ENCODE measurements around the gene PCDHGB3. TPM values are rescaled to one million over a fixed set of nuclear protein-coding genes. Genes with fewer than 3 reads are reported as not detected.
"Not testable (repeated sequence)": the region's sequence is repeated elsewhere in the genome, so short reads cannot be mapped to it uniquely, and the experiment has no call there.

Gene PCDHGB3
- total RNA-seq, 1 donor from 2014 or later, result 7.6 TPM

DNA sequence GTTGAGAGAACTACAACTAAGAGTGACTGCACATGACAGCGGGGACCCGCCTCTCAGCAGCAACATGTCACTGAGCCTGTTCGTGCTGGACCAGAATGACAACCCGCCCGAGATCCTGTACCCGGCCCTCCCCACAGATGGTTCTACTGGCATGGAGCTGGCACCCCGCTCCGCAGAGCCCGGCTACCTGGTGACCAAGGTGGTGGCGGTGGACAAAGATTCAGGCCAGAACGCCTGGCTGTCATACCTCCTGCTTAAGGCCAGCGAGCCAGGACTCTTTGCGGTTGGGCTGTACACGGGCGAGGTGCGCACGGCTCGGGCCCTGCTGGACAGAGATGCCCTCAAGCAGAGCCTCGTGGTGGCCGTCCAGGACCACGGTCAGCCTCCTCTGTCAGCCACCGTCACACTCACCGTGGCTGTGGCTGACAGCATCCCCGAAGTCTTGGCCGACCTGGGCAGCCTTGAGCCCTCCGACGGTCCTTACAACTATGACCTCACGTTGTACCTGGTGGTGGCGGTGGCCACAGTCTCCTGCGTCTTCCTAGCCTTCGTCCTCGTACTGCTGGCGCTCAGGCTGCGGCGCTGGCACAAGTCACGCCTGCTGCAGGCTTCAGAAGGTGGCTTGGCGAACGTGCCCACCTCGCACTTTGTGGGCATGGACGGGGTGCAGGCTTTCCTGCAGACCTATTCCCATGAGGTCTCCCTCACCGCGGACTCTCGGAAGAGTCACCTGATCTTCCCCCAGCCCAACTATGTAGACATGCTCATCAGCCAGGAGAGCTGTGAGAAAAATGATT is 14.6 kb downstream of the PCDHGB3 start:
- intact Hi-C loops (cut with DNase I), result no loop called here
- no peak for ATAC-seq (ENCODE audit: poor library complexity)
- no peak for DNase-seq

DNA sequence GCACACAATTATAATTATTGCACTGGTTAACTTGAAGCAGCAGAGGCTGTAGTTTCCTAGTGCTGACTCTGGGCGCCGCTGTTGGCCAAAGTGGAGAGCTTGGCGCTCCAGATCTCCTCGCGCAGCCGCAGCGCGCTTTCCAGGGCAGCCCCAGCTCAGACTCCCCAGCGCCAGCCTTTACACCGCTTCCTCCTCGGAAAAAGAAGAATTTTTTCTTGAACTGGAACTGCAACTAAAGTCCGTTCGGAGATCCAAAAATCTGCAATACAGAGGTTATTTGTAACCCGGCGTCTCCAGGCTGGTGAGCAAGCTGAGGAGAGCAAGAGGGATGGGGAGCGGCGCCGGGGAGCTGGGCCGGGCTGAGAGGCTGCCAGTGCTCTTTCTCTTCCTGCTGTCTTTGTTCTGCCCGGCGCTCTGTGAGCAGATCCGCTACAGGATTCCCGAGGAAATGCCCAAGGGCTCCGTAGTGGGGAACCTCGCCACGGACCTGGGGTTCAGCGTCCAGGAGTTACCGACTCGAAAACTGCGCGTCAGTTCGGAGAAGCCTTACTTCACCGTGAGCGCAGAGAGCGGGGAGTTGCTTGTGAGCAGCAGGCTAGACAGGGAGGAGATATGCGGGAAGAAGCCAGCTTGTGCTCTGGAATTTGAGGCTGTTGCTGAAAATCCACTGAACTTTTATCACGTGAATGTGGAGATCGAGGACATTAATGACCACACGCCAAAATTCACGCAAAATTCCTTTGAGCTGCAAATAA is 17.7 kb downstream of the PCDHGB3 start, which contains the start of gene PCDHGB4:
Gene PCDHGB4 (plus strand): TSS at position 142 of the 755 bp plus-strand sequence. CDS start 187 bp downstream, at position 329.
- DNase-seq; intact Hi-C loops (cut with DNase I): not testable (repeated sequence)
- peak; percentile 90 for ATAC-seq (ENCODE audit: poor library complexity)

DNA sequence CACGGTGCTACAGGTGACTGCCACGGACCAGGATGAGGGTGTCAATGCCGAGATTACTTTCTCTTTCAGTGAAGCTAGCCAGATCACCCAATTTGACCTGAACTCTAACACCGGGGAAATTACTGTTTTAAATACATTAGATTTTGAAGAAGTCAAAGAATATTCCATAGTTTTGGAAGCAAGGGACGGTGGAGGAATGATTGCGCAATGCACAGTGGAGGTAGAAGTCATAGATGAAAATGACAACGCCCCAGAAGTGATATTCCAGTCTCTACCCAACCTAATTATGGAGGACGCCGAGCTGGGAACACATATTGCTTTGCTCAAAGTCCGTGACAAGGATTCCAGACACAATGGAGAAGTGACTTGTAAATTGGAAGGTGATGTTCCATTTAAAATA is 18.6 kb downstream of the PCDHGB3 start:
- DNase-seq (no peak), ATAC-seq (ENCODE audit: poor library complexity) (no peak)
- intact Hi-C loops (cut with DNase I), result no loop called here

DNA sequence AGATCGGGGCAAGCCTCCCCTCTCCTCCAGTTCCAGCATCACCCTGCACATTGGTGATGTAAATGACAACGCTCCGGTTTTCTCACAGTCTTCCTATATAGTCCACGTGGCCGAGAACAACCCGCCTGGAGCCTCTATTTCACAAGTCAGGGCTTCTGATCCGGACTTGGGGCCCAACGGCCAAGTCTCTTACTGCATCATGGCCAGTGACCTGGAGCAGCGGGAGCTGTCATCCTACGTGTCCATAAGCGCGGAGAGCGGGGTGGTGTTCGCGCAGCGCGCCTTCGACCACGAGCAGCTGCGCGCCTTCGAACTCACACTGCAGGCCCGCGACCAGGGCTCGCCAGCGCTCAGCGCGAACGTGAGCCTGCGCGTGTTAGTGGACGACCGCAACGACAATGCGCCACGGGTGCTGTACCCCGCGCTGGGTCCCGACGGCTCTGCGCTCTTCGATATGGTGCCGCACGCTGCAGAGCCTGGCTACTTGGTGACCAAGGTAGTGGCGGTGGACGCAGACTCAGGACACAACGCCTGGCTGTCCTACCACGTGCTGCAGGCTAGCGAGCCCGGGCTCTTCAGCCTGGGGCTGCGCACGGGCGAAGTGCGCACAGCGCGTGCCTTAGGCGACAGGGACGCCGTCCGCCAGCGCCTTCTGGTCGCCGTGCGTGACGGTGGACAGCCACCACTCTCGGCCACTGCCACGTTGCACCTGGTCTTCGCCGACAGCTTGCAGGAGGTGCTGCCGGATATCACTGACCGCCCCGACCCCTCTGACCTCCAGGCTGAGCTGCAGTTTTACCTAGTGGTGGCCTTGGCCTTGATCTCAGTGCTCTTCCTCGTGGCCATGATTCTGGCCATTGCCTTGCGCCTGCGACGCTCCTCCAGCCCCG is 19.4 kb downstream of the PCDHGB3 start:
- ATAC-seq (ENCODE audit: poor library complexity), result no peak
- intact Hi-C loops (cut with DNase I), result no loop called here
- no peak for DNase-seq

DNA sequence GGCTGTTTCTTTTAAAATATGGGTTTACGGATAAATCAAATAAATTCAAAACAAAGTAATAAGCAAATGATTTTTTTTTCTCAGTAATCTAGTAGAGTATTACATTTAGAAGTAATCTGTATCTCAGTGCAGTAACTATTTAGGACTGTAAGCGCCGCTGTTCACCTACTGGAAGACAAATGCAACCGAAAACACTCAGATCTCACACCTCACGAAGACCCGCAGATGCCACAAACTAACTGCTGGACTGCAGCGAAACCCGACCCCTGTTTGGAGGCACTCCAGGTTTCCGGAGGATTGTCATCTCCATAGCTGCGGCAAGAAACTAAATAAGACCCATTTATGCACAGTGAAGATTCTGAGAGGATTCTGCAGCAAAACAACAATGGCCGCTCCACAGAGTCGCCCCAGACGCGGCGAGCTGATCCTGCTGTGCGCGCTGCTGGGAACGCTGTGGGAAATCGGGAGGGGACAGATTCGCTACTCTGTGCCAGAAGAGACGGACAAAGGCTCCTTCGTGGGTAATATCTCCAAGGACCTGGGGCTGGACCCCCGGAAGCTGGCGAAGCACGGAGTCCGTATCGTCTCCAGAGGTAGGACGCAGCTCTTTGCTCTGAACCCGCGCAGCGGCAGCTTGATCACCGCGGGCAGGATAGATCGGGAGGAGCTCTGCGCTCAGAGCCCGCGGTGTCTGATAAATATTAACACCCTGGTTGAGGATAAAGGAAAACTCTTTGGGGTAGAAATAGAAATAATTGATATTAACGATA is 22.6 kb downstream of the PCDHGB3 start, which contains the start of gene PCDHGA8:
Gene PCDHGA8 (plus strand): TSS at position 205 of the 770 bp plus-strand sequence. CDS start 181 bp downstream, at position 386.
- DNase-seq (no peak), ATAC-seq (ENCODE audit: poor library complexity) (no peak)
- intact Hi-C loops (cut with DNase I), result no loop called here

DNA sequence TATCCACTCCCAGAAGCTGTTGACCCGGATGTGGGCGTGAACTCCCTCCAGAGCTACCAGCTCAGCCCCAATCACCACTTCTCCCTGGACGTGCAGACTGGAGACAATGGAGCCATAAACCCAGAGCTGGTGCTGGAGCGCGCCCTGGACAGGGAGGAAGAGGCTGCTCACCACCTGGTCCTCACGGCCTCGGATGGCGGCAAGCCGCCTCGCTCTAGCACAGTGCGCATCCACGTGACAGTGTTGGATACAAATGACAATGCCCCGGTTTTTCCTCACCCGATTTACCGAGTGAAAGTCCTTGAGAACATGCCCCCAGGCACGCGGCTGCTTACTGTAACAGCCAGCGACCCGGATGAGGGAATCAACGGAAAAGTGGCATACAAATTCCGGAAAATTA is 23.2 kb downstream of the PCDHGB3 start:
- DNase-seq (no peak), ATAC-seq (ENCODE audit: poor library complexity) (no peak)
- intact Hi-C loops (cut with DNase I), result no loop called here

DNA sequence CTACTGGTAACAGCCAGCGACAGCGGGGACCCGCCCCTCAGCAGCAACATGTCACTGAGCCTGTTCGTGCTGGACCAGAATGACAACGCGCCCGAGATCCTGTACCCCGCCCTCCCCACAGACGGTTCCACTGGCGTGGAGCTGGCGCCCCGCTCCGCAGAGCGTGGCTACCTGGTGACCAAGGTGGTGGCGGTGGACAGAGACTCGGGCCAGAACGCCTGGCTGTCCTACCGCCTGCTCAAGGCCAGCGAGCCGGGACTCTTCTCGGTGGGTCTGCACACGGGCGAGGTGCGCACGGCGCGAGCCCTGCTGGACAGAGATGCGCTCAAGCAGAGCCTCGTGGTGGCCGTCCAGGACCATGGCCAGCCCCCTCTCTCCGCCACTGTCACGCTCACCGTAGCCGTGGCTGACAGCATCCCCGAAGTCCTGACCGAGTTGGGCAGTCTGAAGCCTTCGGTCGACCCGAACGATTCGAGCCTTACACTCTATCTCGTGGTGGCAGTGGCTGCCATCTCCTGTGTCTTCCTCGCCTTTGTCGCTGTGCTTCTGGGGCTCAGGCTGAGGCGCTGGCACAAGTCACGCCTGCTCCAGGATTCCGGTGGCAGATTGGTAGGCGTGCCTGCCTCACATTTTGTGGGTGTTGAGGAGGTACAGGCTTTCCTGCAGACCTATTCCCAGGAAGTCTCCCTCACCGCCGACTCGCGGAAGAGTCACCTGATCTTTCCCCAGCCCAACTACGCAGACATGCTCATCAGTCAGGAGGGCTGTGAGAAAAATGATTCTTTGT is 24.6 kb downstream of the PCDHGB3 start:
- ATAC-seq (ENCODE audit: poor library complexity); DNase-seq; intact Hi-C loops (cut with DNase I): not testable (repeated sequence)

DNA sequence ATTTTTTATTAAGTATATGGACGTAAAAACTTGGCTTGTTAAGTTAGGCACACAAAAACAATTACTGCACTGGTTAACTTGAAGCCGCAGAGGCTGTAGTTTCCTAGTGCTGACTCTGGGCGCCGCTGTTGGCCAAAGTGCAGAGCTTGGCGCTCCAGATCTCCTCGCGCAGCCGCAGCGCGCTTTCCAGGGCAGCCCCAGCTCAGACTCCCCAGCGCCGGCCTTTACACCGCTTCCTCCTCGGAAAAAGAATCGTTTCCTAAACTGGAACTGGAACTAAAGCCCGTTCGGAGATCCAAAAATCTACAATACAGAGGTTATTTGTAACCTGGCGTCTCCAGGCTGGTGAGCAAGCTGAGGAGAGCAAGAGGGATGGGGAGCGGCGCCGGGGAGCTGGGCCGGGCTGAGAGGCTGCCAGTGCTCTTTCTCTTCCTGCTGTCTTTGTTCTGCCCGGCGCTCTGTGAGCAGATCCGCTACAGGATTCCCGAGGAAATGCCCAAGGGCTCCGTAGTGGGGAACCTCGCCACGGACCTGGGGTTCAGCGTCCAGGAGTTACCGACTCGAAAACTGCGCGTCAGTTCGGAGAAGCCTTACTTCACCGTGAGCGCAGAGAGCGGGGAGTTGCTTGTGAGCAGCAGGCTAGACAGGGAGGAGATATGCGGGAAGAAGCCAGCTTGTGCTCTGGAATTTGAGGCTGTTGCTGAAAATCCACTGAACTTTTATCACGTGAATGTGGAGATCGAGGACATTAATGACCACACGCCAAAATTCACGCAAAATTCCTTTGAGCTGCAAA is 27.9 kb downstream of the PCDHGB3 start, which contains the start of gene PCDHGB5:
Gene PCDHGB5 (plus strand): TSS at position 192 of the 796 bp plus-strand sequence. CDS start 181 bp downstream, at position 373.
- ATAC-seq (ENCODE audit: poor library complexity), result peak; percentile 93
- intact Hi-C loops (cut with DNase I); DNase-seq: not testable (repeated sequence)

DNA sequence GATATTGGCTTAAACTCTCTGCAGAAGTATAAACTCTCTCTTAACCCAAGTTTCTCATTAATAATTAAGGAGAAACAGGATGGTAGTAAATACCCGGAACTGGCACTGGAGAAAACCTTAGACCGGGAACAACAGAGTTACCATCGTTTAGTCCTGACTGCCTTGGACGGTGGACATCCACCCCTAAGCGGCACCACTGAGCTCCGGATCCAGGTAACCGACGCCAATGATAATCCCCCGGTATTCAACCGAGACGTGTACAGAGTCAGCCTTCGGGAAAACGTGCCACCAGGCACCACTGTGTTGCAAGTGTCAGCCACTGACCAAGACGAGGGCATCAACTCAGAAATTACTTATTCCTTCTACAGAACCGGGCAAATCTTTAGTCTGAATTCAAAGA is 28.6 kb downstream of the PCDHGB3 start:
- DNase-seq (no peak), ATAC-seq (ENCODE audit: poor library complexity) (peak; percentile 37)
- intact Hi-C loops (cut with DNase I), result no loop called here

DNA sequence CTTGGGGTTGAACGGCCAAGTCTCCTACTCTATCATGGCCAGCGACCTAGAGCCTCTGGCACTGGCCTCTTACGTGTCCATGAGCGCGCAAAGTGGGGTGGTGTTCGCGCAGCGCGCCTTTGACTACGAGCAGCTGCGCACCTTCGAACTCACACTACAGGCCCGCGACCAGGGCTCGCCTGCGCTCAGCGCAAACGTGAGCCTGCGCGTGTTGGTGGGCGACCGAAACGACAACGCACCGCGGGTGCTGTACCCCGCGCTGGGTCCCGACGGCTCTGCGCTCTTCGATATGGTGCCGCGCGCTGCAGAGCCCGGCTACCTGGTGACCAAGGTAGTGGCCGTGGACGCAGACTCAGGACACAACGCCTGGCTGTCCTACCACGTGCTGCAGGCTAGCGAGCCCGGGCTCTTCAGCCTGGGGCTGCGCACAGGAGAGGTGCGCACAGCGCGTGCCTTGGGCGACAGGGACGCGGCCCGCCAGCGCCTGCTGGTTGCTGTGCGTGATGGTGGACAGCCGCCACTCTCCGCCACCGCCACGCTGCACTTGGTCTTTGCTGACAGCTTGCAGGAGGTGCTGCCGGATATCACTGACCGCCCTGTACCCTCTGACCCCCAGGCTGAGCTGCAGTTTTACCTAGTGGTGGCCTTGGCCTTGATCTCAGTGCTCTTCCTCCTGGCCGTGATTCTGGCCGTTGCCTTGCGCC is 29.7 kb downstream of the PCDHGB3 start:
- ATAC-seq (ENCODE audit: poor library complexity), result no peak
- intact Hi-C loops (cut with DNase I), result no loop called here
- no peak for DNase-seq

DNA sequence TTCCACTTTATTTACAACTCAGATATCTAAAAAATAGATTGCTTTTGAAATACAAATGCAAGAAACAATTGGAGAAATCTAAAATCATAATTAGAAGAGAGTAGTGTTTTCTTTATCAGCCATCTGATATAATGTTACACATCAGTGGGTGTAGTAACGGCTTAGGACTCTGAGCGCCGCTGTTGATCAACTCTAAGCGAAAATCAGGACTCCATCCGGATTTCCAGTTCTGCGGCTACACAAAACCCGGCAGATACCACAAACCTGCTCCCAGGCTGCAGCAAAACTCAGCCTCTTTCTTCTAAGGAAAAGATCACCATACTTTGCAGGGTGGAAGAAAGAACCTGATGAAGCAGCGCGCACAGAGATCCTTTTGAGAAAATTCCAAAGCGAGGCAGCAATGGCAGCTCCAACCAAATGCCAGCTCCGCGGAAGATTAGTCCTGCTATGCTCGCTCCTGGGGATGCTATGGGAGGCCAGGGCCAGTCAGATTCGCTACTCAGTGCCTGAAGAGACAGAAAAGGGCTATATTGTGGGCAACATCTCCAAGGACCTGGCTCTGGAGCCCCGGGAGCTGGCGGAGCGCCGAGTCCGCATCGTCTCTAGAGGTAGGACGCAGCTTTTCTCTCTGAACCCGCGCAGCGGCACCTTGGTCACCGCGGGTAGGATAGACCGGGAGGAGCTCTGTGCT is 32.7 kb downstream of the PCDHGB3 start, which contains the start of gene PCDHGA9:
Gene PCDHGA9 (plus strand): TSS at position 226 of the 691 bp plus-strand sequence. CDS start 175 bp downstream, at position 401.
- ATAC-seq (ENCODE audit: poor library complexity) (no peak), DNase-seq (no peak)
- intact Hi-C loops (cut with DNase I), result no loop called here

DNA sequence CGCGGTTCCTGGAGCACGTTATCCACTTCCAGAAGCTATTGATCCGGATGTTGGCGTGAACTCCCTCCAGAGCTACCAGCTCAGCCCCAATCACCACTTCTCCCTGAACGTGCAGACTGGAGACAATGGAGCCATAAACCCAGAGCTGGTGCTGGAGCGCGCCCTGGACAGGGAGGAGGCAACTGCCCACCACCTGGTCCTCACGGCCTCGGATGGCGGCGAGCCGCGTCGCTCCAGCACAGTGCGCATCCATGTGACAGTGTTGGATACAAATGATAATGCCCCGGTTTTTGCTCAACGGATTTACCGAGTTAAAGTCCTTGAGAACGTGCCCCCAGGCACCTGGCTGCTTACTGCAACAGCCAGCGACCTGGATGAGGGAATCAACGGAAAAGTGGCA is 33.3 kb downstream of the PCDHGB3 start:
- DNase-seq (no peak), ATAC-seq (ENCODE audit: poor library complexity) (no peak)
- intact Hi-C loops (cut with DNase I), result no loop called here

DNA sequence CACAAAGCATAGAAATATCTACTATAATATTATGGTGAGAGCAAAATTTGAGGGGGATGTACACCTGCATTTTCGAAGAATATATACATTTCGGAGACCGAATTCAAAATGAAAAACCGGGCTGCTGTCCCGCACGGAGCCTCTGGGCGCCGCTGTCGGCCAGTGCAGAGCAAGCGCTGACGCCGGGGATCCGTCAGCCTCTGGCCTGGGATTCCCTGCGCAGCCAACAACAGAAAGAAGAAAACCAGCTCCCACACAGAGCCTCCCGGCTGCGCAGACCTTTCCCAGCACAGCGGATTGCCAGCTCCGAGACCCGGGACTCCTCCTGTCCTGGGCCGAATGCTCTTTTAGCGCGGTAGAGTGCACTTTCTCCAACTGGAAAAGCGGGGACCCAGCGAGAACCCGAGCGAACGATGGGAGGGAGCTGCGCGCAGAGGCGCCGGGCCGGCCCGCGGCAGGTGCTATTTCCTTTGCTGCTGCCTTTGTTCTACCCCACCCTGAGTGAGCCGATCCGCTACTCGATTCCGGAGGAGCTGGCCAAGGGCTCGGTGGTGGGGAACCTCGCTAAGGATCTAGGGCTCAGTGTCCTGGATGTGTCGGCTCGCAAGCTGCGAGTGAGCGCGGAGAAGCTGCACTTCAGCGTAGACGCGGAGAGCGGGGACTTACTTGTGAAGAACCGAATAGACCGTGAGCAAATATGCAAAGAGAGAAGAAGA is 37.9 kb downstream of the PCDHGB3 start, which contains the start of gene PCDHGB6:
Gene PCDHGB6 (plus strand): TSS at position 232 of the 716 bp plus-strand sequence. CDS start 182 bp downstream, at position 414.
- intact Hi-C loops (cut with DNase I), result not testable (repeated sequence)
- ATAC-seq (ENCODE audit: poor library complexity) (peak; percentile 93), DNase-seq (peak; percentile 80)

DNA sequence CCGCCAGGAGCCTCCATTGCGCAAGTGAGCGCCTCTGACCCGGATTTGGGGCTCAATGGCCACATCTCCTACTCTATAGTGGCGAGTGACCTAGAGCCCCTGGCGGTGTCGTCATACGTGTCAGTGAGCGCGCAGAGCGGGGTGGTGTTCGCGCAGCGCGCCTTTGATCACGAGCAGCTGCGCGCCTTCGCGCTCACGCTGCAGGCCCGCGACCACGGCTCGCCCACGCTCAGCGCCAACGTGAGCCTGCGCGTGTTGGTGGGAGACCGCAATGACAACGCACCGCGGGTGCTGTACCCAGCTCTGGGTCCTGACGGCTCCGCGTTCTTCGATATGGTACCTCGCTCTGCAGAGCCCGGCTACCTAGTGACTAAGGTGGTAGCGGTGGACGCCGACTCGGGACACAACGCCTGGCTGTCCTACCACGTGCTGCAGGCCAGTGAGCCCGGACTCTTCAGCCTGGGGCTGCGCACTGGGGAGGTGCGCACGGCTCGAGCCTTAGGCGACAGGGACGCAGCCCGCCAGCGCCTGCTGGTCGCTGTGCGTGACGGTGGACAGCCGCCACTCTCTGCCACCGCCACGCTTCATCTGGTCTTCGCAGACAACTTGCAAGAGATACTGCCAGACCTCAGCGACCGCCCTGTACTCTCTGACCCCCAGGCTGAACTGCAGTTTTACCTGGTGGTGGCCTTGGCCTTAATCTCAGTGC is 39.7 kb downstream of the PCDHGB3 start:
- intact Hi-C loops (cut with DNase I), result loop anchor here (5.0 kb wide), 1 partner anchor 62 kb away; no protein-coding TSS in a partner anchor
- ATAC-seq (ENCODE audit: poor library complexity) (no peak), DNase-seq (no peak)
